Esophagus muscularis mucosa (tissue), 4 donors: ENCODE results near the gene RNF144B.

ENCODE experiments used
- EP300 ChIP-seq: sonication (generic); formaldehyde crosslinking; IDR thresholded peaks from one replicate; pipeline ENCODE4 v1.6.1; 2017; ENCODE audit warnings: antibody characterized with exemption
- POLR2A ChIP-seq: fragments of 450-650 bp; IDR thresholded peaks from one replicate; pipeline ENCODE4 v1.6.1; 2017; ENCODE audit warnings: antibody characterized with exemption, moderate library complexity, mild to moderate bottlenecking, low read depth
- POLR2AphosphoS5 ChIP-seq, 2 donors: sonication (generic); formaldehyde crosslinking; IDR thresholded peaks; one replicate each; pipeline ENCODE4 v1.6.1; 2017; ENCODE audit warnings: antibody characterized with exemption in 2 of 2
- TF ChIP-seq, protein P1 (sequence below), 3 experiments: fragments of 200-600 bp in 2 of 3; fragments of 450-650 bp in 1 of 3; sonication (generic) in 2 of 3; IDR thresholded peaks; one replicate each; pipeline ENCODE4 v1.5.1; 2017 to 2019; ENCODE audit warnings: antibody characterized with exemption in 3 of 3, mild to moderate bottlenecking in 2 of 3, moderate library complexity in 1 of 3

- TF ChIP-seq EP300 (no peak), POLR2AphosphoS5 (IDR thresholded peaks at IDR 0.05) (no peak), POLR2A (no peak)
- TF ChIP-seq, protein P1, sequence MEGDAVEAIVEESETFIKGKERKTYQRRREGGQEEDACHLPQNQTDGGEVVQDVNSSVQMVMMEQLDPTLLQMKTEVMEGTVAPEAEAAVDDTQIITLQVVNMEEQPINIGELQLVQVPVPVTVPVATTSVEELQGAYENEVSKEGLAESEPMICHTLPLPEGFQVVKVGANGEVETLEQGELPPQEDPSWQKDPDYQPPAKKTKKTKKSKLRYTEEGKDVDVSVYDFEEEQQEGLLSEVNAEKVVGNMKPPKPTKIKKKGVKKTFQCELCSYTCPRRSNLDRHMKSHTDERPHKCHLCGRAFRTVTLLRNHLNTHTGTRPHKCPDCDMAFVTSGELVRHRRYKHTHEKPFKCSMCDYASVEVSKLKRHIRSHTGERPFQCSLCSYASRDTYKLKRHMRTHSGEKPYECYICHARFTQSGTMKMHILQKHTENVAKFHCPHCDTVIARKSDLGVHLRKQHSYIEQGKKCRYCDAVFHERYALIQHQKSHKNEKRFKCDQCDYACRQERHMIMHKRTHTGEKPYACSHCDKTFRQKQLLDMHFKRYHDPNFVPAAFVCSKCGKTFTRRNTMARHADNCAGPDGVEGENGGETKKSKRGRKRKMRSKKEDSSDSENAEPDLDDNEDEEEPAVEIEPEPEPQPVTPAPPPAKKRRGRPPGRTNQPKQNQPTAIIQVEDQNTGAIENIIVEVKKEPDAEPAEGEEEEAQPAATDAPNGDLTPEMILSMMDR (IDR thresholded peaks at IDR 0.05): no peak
Measured at GRCh38 chr6:18406955-18407749, 20.0 kb downstream of the RNF144B start.
